SK-N-SH treated with all-trans-retinoic acid at 6 μM for 48 hours (cell line): ENCODE results near the gene PSMB9.

ENCODE experiments used
- ATAC-seq: fragments of 200-7000 bp; cut with Tn5 transposase; 3 replicates; pipeline ENCODE4 v1.9.1; 2020; ENCODE audit warnings: mild to moderate bottlenecking, moderate library complexity
- ARNTL ChIP-seq: fragments of 450-650 bp; formaldehyde crosslinking; IDR thresholded peaks from 2 replicates; pipeline ENCODE4 v1.5.0; 2020; ENCODE audit warnings: low read depth, mild to moderate bottlenecking, moderate library complexity, borderline replicate concordance
- BACH2 ChIP-seq: fragments of 250-450 bp; sonication (Bioruptor Pico); IDR thresholded peaks from 2 replicates; pipeline ENCODE4 v1.9.0; 2021; ENCODE audit warnings: mild to moderate bottlenecking, borderline replicate concordance
- CSDC2 ChIP-seq: fragments of 250-450 bp; sonication (Bioruptor Pico); IDR thresholded peaks from 2 replicates; pipeline ENCODE4 v1.5.0; 2020; ENCODE audit warnings: mild to moderate bottlenecking, moderate library complexity
- ESRRG ChIP-seq: fragments of 250-450 bp; sonication (Bioruptor Pico); IDR thresholded peaks from 2 replicates; pipeline ENCODE4 v1.6.1; 2021; ENCODE audit warnings: mild to moderate bottlenecking
- GLIS3 ChIP-seq: fragments of 250-450 bp; sonication (Bioruptor Pico); IDR thresholded peaks from 2 replicates; pipeline ENCODE4 v1.5.0; 2020; ENCODE audit warnings: mild to moderate bottlenecking, moderate library complexity
- ISL1 ChIP-seq: fragments of 250-450 bp; sonication (Bioruptor Pico); IDR thresholded peaks from 2 replicates; pipeline ENCODE4 v2.1.2; 2022; ENCODE audit warnings: mild to moderate bottlenecking, moderate library complexity
- OSR1 ChIP-seq: fragments of 250-450 bp; sonication (Bioruptor Pico); IDR thresholded peaks from 2 replicates; pipeline ENCODE4 v1.8.0; 2022; ENCODE audit warnings: moderate library complexity, mild to moderate bottlenecking, inconsistent platforms
- PPARA ChIP-seq: fragments of 250-450 bp; sonication (Bioruptor Pico); IDR thresholded peaks from 2 replicates; pipeline ENCODE4 v1.5.0; 2020; ENCODE audit warnings: mild to moderate bottlenecking, borderline replicate concordance
- RARB ChIP-seq: fragments of 250-450 bp; sonication (Bioruptor Pico); IDR thresholded peaks from 2 replicates; pipeline ENCODE4 v1.8.0; 2021; ENCODE audit warnings: mild to moderate bottlenecking, moderate library complexity
- SNAI2 ChIP-seq: fragments of 250-450 bp; sonication (Bioruptor Pico); IDR thresholded peaks from 2 replicates; pipeline ENCODE4 v1.5.0; 2020; ENCODE audit warnings: mild to moderate bottlenecking, moderate library complexity
- TCF4 ChIP-seq: fragments of 250-450 bp; sonication (Bioruptor Pico); IDR thresholded peaks from 2 replicates; pipeline ENCODE4 v1.8.0; 2021; ENCODE audit warnings: mild to moderate bottlenecking, moderate library complexity, borderline replicate concordance
- TOX ChIP-seq: fragments of 250-450 bp; sonication (Bioruptor Pico); IDR thresholded peaks from 2 replicates; pipeline ENCODE4 v1.8.0; 2021; ENCODE audit warnings: mild to moderate bottlenecking, moderate library complexity, borderline replicate concordance
- ZC3H10 ChIP-seq: fragments of 250-450 bp; sonication (Bioruptor Pico); IDR thresholded peaks from 2 replicates; pipeline ENCODE4 v1.5.1; 2021; ENCODE audit warnings: mild to moderate bottlenecking, moderate library complexity
- ZFP3 ChIP-seq: fragments of 250-450 bp; sonication (Bioruptor Pico); IDR thresholded peaks from 2 replicates; pipeline ENCODE4 v1.5.0; 2020; ENCODE audit warnings: mild to moderate bottlenecking, moderate library complexity
- ZFP30 ChIP-seq: fragments of 450-650 bp; formaldehyde crosslinking; IDR thresholded peaks from 2 replicates; pipeline ENCODE4 v1.5.0; 2022; ENCODE audit warnings: mild to moderate bottlenecking, moderate library complexity
- ZNF565 ChIP-seq: fragments of 450-650 bp; formaldehyde crosslinking; conservative IDR thresholded peaks from 2 replicates; pipeline ENCODE4 v1.5.0; 2020; ENCODE audit warnings: low read depth, mild to moderate bottlenecking, moderate library complexity
- ZNF70 ChIP-seq: fragments of 450-650 bp; formaldehyde crosslinking; IDR thresholded peaks from 2 replicates; pipeline ENCODE4 v1.5.0; 2020; ENCODE audit warnings: mild to moderate bottlenecking, moderate library complexity
- ZNF8 ChIP-seq: fragments of 450-650 bp; formaldehyde crosslinking; IDR thresholded peaks from 2 replicates; pipeline ENCODE4 v1.5.0; 2020; ENCODE audit warnings: mild to moderate bottlenecking, moderate library complexity
- TF ChIP-seq, protein P1 (sequence below): fragments of 250-450 bp; sonication (Bioruptor Pico); IDR thresholded peaks from 2 replicates; pipeline ENCODE4 v1.8.0; 2021; ENCODE audit warnings: low read depth, mild to moderate bottlenecking, moderate library complexity, borderline replicate concordance
- TF ChIP-seq, protein P2 (sequence below): fragments of 250-450 bp; sonication (Bioruptor Pico); IDR thresholded peaks from 2 replicates; pipeline ENCODE4 v1.8.0; 2020; ENCODE audit warnings: mild to moderate bottlenecking, moderate library complexity, borderline replicate concordance
- TF ChIP-seq, protein P3 (sequence below): fragments of 250-450 bp; sonication (Bioruptor Pico); IDR thresholded peaks from 2 replicates; pipeline ENCODE4 v1.5.1; 2021; ENCODE audit warnings: mild to moderate bottlenecking, moderate library complexity
- TF ChIP-seq, protein P4 (sequence below): fragments of 250-450 bp; sonication (Bioruptor Pico); IDR thresholded peaks from 2 replicates; pipeline ENCODE4 v1.5.1; 2020; ENCODE audit warnings: low read depth, mild to moderate bottlenecking, moderate library complexity

Gene PSMB9

DNA sequence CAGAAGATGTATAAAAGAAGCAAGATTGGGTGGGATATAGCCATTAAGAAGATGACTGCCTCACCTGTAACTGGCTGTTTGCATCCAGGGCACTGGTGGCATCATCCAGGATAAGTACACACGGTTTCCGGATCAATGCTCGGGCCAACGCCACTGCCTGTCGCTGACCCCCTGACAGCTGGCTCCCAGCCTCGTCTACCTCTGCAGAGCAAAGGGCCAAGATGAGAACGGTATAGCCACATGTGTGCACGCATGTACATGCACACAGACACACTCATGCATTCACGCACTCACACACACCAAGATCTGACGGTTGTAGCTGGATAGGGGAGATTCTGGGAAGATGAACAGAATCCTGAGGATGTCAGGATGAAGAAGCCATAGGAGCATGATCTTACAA lies 7.0 kb upstream of the PSMB9 start (continued):
- TF ChIP-seq, protein P1, sequence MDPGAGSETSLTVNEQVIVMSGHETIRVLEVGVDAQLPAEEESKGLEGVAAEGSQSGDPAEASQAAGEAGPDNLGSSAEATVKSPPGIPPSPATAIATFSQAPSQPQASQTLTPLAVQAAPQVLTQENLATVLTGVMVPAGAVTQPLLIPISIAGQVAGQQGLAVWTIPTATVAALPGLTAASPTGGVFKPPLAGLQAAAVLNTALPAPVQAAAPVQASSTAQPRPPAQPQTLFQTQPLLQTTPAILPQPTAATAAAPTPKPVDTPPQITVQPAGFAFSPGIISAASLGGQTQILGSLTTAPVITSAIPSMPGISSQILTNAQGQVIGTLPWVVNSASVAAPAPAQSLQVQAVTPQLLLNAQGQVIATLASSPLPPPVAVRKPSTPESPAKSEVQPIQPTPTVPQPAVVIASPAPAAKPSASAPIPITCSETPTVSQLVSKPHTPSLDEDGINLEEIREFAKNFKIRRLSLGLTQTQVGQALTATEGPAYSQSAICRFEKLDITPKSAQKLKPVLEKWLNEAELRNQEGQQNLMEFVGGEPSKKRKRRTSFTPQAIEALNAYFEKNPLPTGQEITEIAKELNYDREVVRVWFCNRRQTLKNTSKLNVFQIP = no peak
- TF ChIP-seq ZFP30 (CRISPR knock-in tag) (no peak), ZNF565 (CRISPR knock-in tag) (no peak)

DNA sequence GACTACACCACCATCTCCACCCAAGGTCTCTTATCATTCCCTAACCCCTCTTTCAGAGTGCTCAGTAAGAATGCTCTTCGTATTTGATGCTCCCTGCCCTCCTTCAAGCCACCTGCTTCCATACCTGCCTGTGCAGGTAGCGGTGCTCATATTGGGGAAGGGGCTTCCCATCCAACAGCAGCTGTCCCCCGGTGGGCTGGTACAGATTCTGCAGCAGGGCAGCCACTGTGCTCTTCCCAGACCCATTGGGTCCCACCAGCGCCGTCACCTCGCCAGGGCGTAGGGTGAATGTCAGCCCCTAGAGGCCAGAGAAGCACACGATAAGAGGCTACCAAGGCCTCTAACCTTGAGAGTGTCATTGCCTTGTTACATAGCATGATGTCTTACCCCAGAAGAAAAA lies 6.2 kb upstream of the PSMB9 start:
- no peak for ATAC-seq
- TF ChIP-seq PPARA (no peak), SNAI2 (no peak), ZNF8 (CRISPR knock-in tag) (no peak), ZFP30 (CRISPR knock-in tag) (no peak), ZFP3 (CRISPR knock-in tag) (no peak)
- TF ChIP-seq, protein P2, sequence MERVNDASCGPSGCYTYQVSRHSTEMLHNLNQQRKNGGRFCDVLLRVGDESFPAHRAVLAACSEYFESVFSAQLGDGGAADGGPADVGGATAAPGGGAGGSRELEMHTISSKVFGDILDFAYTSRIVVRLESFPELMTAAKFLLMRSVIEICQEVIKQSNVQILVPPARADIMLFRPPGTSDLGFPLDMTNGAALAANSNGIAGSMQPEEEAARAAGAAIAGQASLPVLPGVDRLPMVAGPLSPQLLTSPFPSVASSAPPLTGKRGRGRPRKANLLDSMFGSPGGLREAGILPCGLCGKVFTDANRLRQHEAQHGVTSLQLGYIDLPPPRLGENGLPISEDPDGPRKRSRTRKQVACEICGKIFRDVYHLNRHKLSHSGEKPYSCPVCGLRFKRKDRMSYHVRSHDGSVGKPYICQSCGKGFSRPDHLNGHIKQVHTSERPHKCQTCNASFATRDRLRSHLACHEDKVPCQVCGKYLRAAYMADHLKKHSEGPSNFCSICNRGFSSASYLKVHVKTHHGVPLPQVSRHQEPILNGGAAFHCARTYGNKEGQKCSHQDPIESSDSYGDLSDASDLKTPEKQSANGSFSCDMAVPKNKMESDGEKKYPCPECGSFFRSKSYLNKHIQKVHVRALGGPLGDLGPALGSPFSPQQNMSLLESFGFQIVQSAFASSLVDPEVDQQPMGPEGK (CRISPR knock-in tag) = no peak

DNA sequence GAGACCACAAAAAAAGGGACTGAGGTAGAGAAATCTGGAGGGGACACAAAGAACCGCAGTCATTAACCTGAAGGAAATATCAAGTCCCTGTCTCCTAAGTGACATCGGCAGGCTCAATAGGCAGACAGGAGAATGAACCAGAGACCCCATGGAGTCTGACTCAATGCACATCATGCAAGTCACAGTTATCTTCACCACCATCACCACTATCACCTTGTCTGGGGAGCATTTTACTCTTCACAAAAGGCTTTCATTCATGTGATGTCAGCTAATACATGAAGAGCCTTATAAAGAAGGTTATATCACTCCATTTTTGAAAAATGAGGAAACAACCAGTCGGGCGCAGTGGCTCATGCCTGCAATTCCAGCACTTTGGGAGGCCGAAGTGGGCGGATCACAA lies 4.9 kb upstream of the PSMB9 start:
- TF ChIP-seq, protein P1 = no peak
- TF ChIP-seq, all 23 proteins: peak for 0
- ATAC-seq = no peak

DNA sequence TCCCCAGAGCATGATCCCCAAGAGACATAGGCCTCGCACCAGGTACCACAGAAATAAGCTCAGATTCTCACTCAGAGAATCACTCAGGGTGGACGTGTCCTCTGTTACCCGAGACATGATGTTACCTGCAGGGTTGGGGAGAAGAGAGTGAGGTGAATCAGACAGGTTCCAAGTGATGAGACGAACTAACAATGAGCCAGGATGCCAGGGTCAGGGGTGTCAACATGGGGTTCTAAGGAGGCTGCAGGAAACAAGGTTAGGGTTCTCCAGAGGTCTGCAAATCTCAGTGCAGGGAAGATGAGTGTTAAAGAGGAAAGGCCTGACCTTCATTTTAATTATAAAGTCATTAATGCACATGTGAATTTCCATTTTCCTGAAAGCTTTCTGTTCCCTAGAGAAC lies 3.0 kb upstream of the PSMB9 start:
- ATAC-seq = no peak
- no peak for TF ChIP-seq ZNF8 (CRISPR knock-in tag)
- TF ChIP-seq CSDC2 (CRISPR knock-in tag) = no peak
- no peak for TF ChIP-seq ZFP3 (CRISPR knock-in tag)
- no peak for TF ChIP-seq ZNF565 (CRISPR knock-in tag)
- TF ChIP-seq OSR1 = no peak
- TF ChIP-seq, protein P1 = no peak
- no peak for TF ChIP-seq BACH2
- no peak for TF ChIP-seq GLIS3 (CRISPR knock-in tag)
- TF ChIP-seq ISL1 = no peak
- no peak for TF ChIP-seq ZFP30 (CRISPR knock-in tag)
- no peak for TF ChIP-seq TCF4 (CRISPR knock-in tag)
- TF ChIP-seq, protein P2 (CRISPR knock-in tag) = no peak
- no peak for TF ChIP-seq ESRRG (CRISPR knock-in tag)
- TF ChIP-seq ZNF70 (CRISPR knock-in tag) = no peak
- TF ChIP-seq, all 23 proteins: peak for 0

DNA sequence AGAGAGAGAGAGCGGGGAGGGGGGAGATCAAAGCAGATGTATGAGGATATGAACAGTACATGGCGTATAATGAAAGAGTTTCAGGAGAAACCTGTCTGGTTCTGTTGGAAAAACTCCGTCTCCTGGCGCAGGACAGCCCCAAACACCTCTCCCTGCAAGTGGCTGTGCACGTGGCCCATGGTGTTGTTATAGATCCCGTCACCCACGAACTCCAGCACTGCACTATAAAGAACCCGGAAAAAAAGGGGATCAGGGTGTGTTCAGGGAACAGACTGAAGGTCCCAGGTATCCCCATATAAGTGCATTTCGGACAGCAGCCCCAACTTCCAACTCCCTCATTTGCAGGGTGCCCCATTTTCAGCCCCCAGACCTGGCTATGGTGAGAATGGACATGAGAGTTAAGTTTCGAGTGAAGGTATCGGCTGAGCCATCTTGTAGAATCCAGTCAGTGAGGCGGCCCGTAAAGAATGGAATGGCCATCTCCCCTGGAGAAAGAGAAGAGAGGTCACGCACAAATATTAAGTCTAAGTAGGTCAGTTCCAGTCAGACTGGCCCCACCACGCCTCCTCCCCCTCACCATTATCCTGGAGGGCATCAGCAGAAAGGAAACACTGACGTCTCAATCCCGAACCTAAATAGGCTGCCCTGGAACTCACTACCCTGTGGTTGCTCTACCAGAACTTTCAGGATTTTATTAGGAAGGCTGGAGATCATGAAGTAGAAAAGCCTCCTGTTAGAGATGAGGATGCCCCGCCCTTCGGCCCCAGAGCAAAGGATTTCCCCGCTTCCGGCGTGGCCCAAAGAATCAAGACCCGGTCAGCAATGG lies 1.8 kb upstream of the PSMB9 start:
- no peak for ATAC-seq
- no peak for TF ChIP-seq PPARA
- no peak for TF ChIP-seq ZNF565 (CRISPR knock-in tag)
- no peak for TF ChIP-seq ZFP3 (CRISPR knock-in tag)
- TF ChIP-seq TCF4 (CRISPR knock-in tag) = no peak
- no peak for TF ChIP-seq TOX
- TF ChIP-seq, protein P3, sequence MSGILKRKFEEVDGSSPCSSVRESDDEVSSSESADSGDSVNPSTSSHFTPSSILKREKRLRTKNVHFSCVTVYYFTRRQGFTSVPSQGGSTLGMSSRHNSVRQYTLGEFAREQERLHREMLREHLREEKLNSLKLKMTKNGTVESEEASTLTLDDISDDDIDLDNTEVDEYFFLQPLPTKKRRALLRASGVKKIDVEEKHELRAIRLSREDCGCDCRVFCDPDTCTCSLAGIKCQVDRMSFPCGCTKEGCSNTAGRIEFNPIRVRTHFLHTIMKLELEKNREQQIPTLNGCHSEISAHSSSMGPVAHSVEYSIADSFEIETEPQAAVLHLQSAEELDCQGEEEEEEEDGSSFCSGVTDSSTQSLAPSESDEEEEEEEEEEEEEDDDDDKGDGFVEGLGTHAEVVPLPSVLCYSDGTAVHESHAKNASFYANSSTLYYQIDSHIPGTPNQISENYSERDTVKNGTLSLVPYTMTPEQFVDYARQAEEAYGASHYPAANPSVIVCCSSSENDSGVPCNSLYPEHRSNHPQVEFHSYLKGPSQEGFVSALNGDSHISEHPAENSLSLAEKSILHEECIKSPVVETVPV (CRISPR knock-in tag) = no peak
- no peak for TF ChIP-seq ZNF8 (CRISPR knock-in tag)
- TF ChIP-seq ARNTL (CRISPR knock-in tag) = no peak
- no peak for TF ChIP-seq ZNF70 (CRISPR knock-in tag)
- TF ChIP-seq, protein P4, sequence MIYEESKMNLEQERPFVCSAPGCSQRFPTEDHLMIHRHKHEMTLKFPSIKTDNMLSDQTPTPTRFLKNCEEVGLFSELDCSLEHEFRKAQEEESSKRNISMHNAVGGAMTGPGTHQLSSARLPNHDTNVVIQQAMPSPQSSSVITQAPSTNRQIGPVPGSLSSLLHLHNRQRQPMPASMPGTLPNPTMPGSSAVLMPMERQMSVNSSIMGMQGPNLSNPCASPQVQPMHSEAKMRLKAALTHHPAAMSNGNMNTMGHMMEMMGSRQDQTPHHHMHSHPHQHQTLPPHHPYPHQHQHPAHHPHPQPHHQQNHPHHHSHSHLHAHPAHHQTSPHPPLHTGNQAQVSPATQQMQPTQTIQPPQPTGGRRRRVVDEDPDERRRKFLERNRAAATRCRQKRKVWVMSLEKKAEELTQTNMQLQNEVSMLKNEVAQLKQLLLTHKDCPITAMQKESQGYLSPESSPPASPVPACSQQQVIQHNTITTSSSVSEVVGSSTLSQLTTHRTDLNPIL (CRISPR knock-in tag) = no peak
- no peak for TF ChIP-seq RARB
- no peak for TF ChIP-seq GLIS3 (CRISPR knock-in tag)
- TF ChIP-seq ZFP30 (CRISPR knock-in tag) = no peak
- TF ChIP-seq ZC3H10 (CRISPR knock-in tag) = no peak
- TF ChIP-seq OSR1 = no peak
- TF ChIP-seq ISL1 = no peak
